IMR-90 (cell line): ENCODE measurements around the gene ZNF227. TPM values are rescaled to one million over a fixed set of nuclear protein-coding genes. Genes with fewer than 3 reads are reported as not detected.

Source experiments
- ATAC-seq: fragments of 200-7000 bp; cut with Tn5 transposase; 2 replicates; pipeline ENCODE4 v1.9.1; 2020; ENCODE audit warnings: low read depth, mild to moderate bottlenecking, moderate library complexity
- BruUV-seq: library from RNA; stranded (reverse); fragments of 400-500 nt; replicated peaks from 2 replicates; lab custom pipeline; 2021; lab: Mats Ljungman, UMichigan
- CTCF ChIA-PET: fragments of 300-600 bp; formaldehyde crosslinking; extraction: SDS; loops from one replicate; lab custom pipeline; 2021; ENCODE audit warnings: antibody characterized with exemption; lab: Yijun Ruan, JAX
- POLR2A ChIA-PET: fragments of 300-600 bp; sonication (Branson Sonifier 250); formaldehyde crosslinking; loops from one replicate; lab custom pipeline; 2022; ENCODE audit warnings: antibody characterized with exemption; ENCODE audit not compliant: unreplicated experiment; lab: Charles Lee
- DNase-seq: peaks from one replicate; pipeline ENCODE4 v3.0.0; 2013
- H2AFZ ChIP-seq: replicated peaks from 2 replicates; pipeline ENCODE3; 2013; ENCODE audit warnings: low read length, mild to moderate bottlenecking; ENCODE audit not compliant: poor library complexity
- H2AK5ac ChIP-seq: 2 replicates; pipeline ENCODE4 v1.6.1; 2013; ENCODE audit warnings: low read depth, low read length, inconsistent platforms
- H2AK9ac ChIP-seq: replicated peaks from 2 replicates; pipeline ENCODE3; 2013; ENCODE audit warnings: mild to moderate bottlenecking, low read depth, low read length, moderate library complexity; ENCODE audit not compliant: poor library complexity
- H2BK120ac ChIP-seq: 2 replicates; pipeline ENCODE4 v1.6.1; 2013; ENCODE audit warnings: low read depth, low read length, inconsistent platforms
- H2BK15ac ChIP-seq: 3 replicates; pipeline ENCODE4 v1.6.1; 2013; ENCODE audit warnings: low read depth, low read length, inconsistent platforms
- H2BK20ac ChIP-seq: 2 replicates; pipeline ENCODE4 v1.6.1; 2013; ENCODE audit warnings: low read depth, mild to moderate bottlenecking, inconsistent platforms, low read length, moderate library complexity
- H2BK5ac ChIP-seq: 2 replicates; pipeline ENCODE4 v1.6.1; 2013; ENCODE audit warnings: mild to moderate bottlenecking, low read depth, low read length, inconsistent platforms; ENCODE audit not compliant: poor library complexity, severe bottlenecking
- H3K14ac ChIP-seq: replicated peaks from 2 replicates; pipeline ENCODE4 v1.6.1; 2013; ENCODE audit warnings: low read depth, low read length, inconsistent platforms
- H3K18ac ChIP-seq: 2 replicates; pipeline ENCODE4 v1.6.1; 2013; ENCODE audit warnings: low read depth, low read length, control low read depth
- H3K23ac ChIP-seq: 2 replicates; pipeline ENCODE4 v1.6.1; 2013; ENCODE audit warnings: low read depth, low read length, inconsistent platforms
- H3K27ac ChIP-seq: 2 replicates; pipeline ENCODE4 v1.5.1; 2013; ENCODE audit warnings: mild to moderate bottlenecking, control low read depth, low read length; ENCODE audit not compliant: insufficient read depth
- H3K27me3 ChIP-seq: 2 replicates; pipeline ENCODE4 v1.6.1; 2013; ENCODE audit warnings: low read length; ENCODE audit not compliant: control insufficient read depth, insufficient read depth
- H3K36me3 ChIP-seq: 2 replicates; pipeline ENCODE4 v1.6.1; 2013; ENCODE audit warnings: low read length, mixed read lengths; ENCODE audit not compliant: control insufficient read depth, insufficient read depth
- H3K4ac ChIP-seq: 2 replicates; pipeline ENCODE4 v1.6.1; 2013; ENCODE audit warnings: low read depth, low read length, inconsistent platforms
- H3K4me1 ChIP-seq: 2 replicates; pipeline ENCODE4 v1.6.1; 2013; ENCODE audit warnings: low read length, mixed read lengths; ENCODE audit not compliant: control insufficient read depth, insufficient read depth
- H3K4me2 ChIP-seq: 2 replicates; pipeline ENCODE4 v1.6.1; 2013; ENCODE audit warnings: low read depth, mild to moderate bottlenecking, control low read depth, low read length, moderate library complexity
- H3K4me3 ChIP-seq: 2 replicates; pipeline ENCODE4 v1.5.1; 2013; ENCODE audit warnings: low read depth, mild to moderate bottlenecking, control low read depth, low read length, moderate library complexity; ENCODE audit not compliant: insufficient read depth
- H3K56ac ChIP-seq: 2 replicates; pipeline ENCODE4 v1.6.1; 2013; ENCODE audit warnings: low read length, inconsistent platforms; ENCODE audit not compliant: insufficient read depth; ENCODE audit errors: extremely low read depth
- H3K79me1 ChIP-seq, 2 experiments: 2 replicates each; pipeline ENCODE4 v1.6.1; 2013; ENCODE audit warnings: low read length in 2 of 2, inconsistent platforms in 1 of 2, low read depth in 1 of 2
- H3K9ac ChIP-seq: 2 replicates; pipeline ENCODE4 v1.6.1; 2013; ENCODE audit warnings: low read depth, low read length, control low read depth
- H3K9me1 ChIP-seq: 2 replicates; pipeline ENCODE4 v1.6.1; 2013; ENCODE audit warnings: low read length, inconsistent platforms; ENCODE audit not compliant: insufficient read depth
- H3K9me3 ChIP-seq: 2 replicates; pipeline ENCODE4 v1.6.1; 2013; ENCODE audit warnings: low read length; ENCODE audit not compliant: control insufficient read depth, insufficient read depth
- H4K20me1 ChIP-seq: 2 replicates; pipeline ENCODE4 v1.6.1; 2013; ENCODE audit warnings: low read length, inconsistent platforms; ENCODE audit not compliant: insufficient read depth
- H4K5ac ChIP-seq: 2 replicates; pipeline ENCODE4 v1.6.1; 2013; ENCODE audit warnings: mild to moderate bottlenecking, low read depth, low read length, control low read depth
- H4K8ac ChIP-seq, 2 experiments: 2 replicates each; pipeline ENCODE4 v1.6.1; 2013; ENCODE audit warnings: low read depth in 2 of 2, low read length in 2 of 2, control low read depth in 1 of 2, inconsistent platforms in 1 of 2
- H4K91ac ChIP-seq: 2 replicates; pipeline ENCODE4 v1.6.1; 2013; ENCODE audit warnings: low read depth, low read length, inconsistent platforms; ENCODE audit not compliant: insufficient read depth
- BHLHE40 ChIP-seq: fragments of 150-350 bp; IDR thresholded peaks from 2 replicates; pipeline ENCODE4 v1.6.1; 2016; ENCODE audit warnings: mild to moderate bottlenecking, low read depth, low read length
- CEBPB ChIP-seq: IDR thresholded peaks from 2 replicates; pipeline ENCODE4 v1.6.1; 2012; ENCODE audit warnings: low read depth, low read length, improper control_type of control experiment
- FOS ChIP-seq: fragments of 150-350 bp; IDR thresholded peaks from 2 replicates; pipeline ENCODE4 v1.6.1; 2016; ENCODE audit warnings: low read depth, low read length
- MAFK ChIP-seq: IDR thresholded peaks from 2 replicates; pipeline ENCODE4 v1.6.1; 2012; ENCODE audit warnings: low read depth, low read length, improper control_type of control experiment
- MXI1 ChIP-seq: IDR thresholded peaks from 2 replicates; pipeline ENCODE4 v1.6.1; 2012; ENCODE audit warnings: low read depth, mild to moderate bottlenecking, low read length, moderate library complexity, borderline replicate concordance
- NFE2L2 ChIP-seq: fragments of 150-350 bp; IDR thresholded peaks from 2 replicates; pipeline ENCODE4 v1.6.1; 2016; ENCODE audit warnings: low read depth, mild to moderate bottlenecking, low read length
- RAD21 ChIP-seq: IDR thresholded peaks from 2 replicates; pipeline ENCODE4 v1.6.1; 2012; ENCODE audit warnings: low read length, improper control_type of control experiment
- RCOR1 ChIP-seq: IDR thresholded peaks from 2 replicates; pipeline ENCODE4 v1.6.1; 2012; ENCODE audit warnings: mild to moderate bottlenecking, low read length, improper control_type of control experiment; ENCODE audit not compliant: insufficient replicate concordance
- SMC3 ChIP-seq: fragments of 150-350 bp; IDR thresholded peaks from 2 replicates; pipeline ENCODE4 v1.6.1; 2016; ENCODE audit warnings: low read depth, mild to moderate bottlenecking, antibody characterized with exemption, low read length, moderate library complexity
- dilution Hi-C: fragments of 300-500 bp; cut with HindIII; formaldehyde crosslinking; loops from one replicate; pipeline ENCODE4 v1.14.3; 2018; ENCODE audit warnings: low sequenced_read_pairs; ENCODE audit not compliant: unreplicated experiment
- in situ Hi-C: fragments of 300-500 bp; cut with MboI; formaldehyde crosslinking; loops from 3 replicates; pipeline ENCODE4 v1.14.3; 2019; ENCODE audit warnings: low sequenced_read_pairs, inconsistent platforms, mixed read lengths
- intact Hi-C: fragments of 100-400 bp; cut with micrococcal nuclease; formaldehyde crosslinking; loops from 2 replicates; pipeline ENCODE4 v1.10.0; 2022
- polyA plus RNA-seq, 3 experiments: library from polyadenylated mRNA; depleted of rRNA; stranded (reverse); fragments of >200 nt; gene quantifications; 2 replicates each; pipeline ENCODE4 v1.2.3, GENCODE V29; 2012; ENCODE audit warnings: low replicate concordance in 1 of 3
- total RNA-seq: library from RNA; depleted of rRNA; stranded (reverse); fragments of >200 nt; gene quantifications from 2 replicates; pipeline ENCODE4 v1.2.3, GENCODE V29; 2012
- TF ChIP-seq, protein P1 (sequence below): fragments of 150-350 bp; IDR thresholded peaks from 2 replicates; pipeline ENCODE4 v1.6.1; 2017; ENCODE audit warnings: mild to moderate bottlenecking, antibody characterized with exemption, low read length, low read depth
- TF ChIP-seq, protein P2 (sequence below): conservative IDR thresholded peaks from 2 replicates; pipeline ENCODE4 v1.5.1; 2012; ENCODE audit warnings: mild to moderate bottlenecking, low read depth, low read length, improper control_type of control experiment
- TF ChIP-seq, protein P3 (sequence below): fragments of 150-350 bp; IDR thresholded peaks from 2 replicates; pipeline ENCODE4 v1.6.1; 2016; ENCODE audit warnings: low read depth, mild to moderate bottlenecking, low read length, moderate library complexity, borderline replicate concordance

Gene ZNF227
- total and polyA plus RNA-seq, 2 of the 4 experiments (the other 2 are of a cell fraction): 4.9 to 19.2 TPM

DNA sequence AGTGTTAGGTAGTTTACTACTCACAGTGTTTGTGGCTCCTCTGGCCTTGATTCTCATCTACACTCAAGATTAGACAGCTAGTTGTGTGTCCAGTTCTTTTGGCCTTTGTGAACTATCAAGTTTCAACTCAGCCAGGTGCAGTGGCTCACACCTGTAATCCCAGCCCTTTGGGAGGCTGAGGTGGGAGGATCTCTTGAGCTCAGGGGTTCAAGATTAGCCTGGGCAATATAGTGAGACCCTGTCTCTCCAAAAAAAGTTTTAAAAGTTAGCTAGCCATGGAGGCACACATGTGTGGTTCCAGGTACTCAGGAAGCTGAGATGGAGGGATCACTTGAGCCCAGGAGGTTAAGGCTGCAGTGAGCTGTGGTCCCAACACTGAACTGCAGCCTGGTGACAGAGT, 31.4 kb upstream of the ZNF227 start:
- Histone ChIP-seq H4K5ac (no peak overlapping the region), H3K9me1 (no peaks in the 10 kb centered on the region), H2BK120ac (no peak overlapping the region), H2AK9ac (no peak overlapping the region), H3K4me3 (no peak overlapping the region), H4K20me1 (no peaks in the 10 kb centered on the region), H3K4ac (no peak overlapping the region), H3K79me1 (no peaks in the 10 kb centered on the region), H3K4me2 (no peak overlapping the region), H3K9me3 (peaks cover 41% of the 10 kb centered on the region), H4K91ac (no peak overlapping the region), H3K27me3 (no peaks in the 10 kb centered on the region), H3K27ac (no peak overlapping the region), H2AFZ (no peak overlapping the region), H2BK5ac (no peak overlapping the region), H2BK20ac (no peak overlapping the region), H3K9ac (no peak overlapping the region), H4K8ac (no peak overlapping the region), H2BK15ac (no peak overlapping the region), H3K56ac (no peak overlapping the region), H2AK5ac (no peak overlapping the region), H3K18ac (no peak overlapping the region), H3K4me1 (no peaks in the 10 kb centered on the region), H3K23ac (no peak overlapping the region), H3K14ac (no peak overlapping the region), H3K36me3 (peaks cover 14% of the 10 kb centered on the region)
- intact Hi-C loops (no loop called here), dilution Hi-C loops (no loop called here), in situ Hi-C loops (no loop called here)
- BruUV-seq: no TSS peak
- ChIA-PET POLR2A (no interaction called here), CTCF (no interaction called here)
- no peak for TF ChIP-seq FOS
- no peak for TF ChIP-seq RAD21
- no peak for TF ChIP-seq CEBPB
- TF ChIP-seq MXI1: no peak
- TF ChIP-seq BHLHE40: no peak
- TF ChIP-seq NFE2L2: no peak
- TF ChIP-seq, protein P1, sequence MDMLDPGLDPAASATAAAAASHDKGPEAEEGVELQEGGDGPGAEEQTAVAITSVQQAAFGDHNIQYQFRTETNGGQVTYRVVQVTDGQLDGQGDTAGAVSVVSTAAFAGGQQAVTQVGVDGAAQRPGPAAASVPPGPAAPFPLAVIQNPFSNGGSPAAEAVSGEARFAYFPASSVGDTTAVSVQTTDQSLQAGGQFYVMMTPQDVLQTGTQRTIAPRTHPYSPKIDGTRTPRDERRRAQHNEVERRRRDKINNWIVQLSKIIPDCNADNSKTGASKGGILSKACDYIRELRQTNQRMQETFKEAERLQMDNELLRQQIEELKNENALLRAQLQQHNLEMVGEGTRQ: no peak
- no peak for TF ChIP-seq RCOR1
- TF ChIP-seq, protein P2, sequence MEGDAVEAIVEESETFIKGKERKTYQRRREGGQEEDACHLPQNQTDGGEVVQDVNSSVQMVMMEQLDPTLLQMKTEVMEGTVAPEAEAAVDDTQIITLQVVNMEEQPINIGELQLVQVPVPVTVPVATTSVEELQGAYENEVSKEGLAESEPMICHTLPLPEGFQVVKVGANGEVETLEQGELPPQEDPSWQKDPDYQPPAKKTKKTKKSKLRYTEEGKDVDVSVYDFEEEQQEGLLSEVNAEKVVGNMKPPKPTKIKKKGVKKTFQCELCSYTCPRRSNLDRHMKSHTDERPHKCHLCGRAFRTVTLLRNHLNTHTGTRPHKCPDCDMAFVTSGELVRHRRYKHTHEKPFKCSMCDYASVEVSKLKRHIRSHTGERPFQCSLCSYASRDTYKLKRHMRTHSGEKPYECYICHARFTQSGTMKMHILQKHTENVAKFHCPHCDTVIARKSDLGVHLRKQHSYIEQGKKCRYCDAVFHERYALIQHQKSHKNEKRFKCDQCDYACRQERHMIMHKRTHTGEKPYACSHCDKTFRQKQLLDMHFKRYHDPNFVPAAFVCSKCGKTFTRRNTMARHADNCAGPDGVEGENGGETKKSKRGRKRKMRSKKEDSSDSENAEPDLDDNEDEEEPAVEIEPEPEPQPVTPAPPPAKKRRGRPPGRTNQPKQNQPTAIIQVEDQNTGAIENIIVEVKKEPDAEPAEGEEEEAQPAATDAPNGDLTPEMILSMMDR: no peak
- TF ChIP-seq SMC3: no peak
- TF ChIP-seq MAFK: no peak
- TF ChIP-seq, protein P3, sequence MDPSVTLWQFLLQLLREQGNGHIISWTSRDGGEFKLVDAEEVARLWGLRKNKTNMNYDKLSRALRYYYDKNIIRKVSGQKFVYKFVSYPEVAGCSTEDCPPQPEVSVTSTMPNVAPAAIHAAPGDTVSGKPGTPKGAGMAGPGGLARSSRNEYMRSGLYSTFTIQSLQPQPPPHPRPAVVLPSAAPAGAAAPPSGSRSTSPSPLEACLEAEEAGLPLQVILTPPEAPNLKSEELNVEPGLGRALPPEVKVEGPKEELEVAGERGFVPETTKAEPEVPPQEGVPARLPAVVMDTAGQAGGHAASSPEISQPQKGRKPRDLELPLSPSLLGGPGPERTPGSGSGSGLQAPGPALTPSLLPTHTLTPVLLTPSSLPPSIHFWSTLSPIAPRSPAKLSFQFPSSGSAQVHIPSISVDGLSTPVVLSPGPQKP: no peak
- no peak for DNase-seq
- no peak for ATAC-seq
